GM23338 (cell line): Measurements from ENCODE around the gene SOS1. TPM values are rescaled to one million over a fixed set of nuclear protein-coding genes. Genes with fewer than 3 reads are reported as not detected.

Source experiments
- ATAC-seq: fragments of 200-7000 bp; cut with Tn5 transposase; 3 replicates; pipeline ENCODE4 v1.9.1; 2020
- DNase-seq: peaks from one replicate; pipeline ENCODE4 v3.0.0-alpha.2; 2015; ENCODE audit warnings: low spot score
- H2AFZ ChIP-seq: fragments of 200-600 bp; sonication (generic); 2 replicates; pipeline ENCODE4 v1.8.0; 2016; ENCODE audit warnings: antibody characterized with exemption, mild to moderate bottlenecking, moderate library complexity
- H3F3A ChIP-seq: fragments of 200-600 bp; sonication (generic); replicated peaks from 2 replicates; pipeline ENCODE4 v1.8.0; 2017; ENCODE audit warnings: antibody characterized with exemption, mixed run types, low read depth
- H3K27ac ChIP-seq: fragments of 200-600 bp; sonication (generic); 2 replicates; pipeline ENCODE4 v1.6.1; 2016; ENCODE audit warnings: low read depth
- H3K27me3 ChIP-seq: fragments of 200-600 bp; sonication (generic); 2 replicates; pipeline ENCODE4 v1.8.0; 2016; ENCODE audit warnings: mild to moderate bottlenecking, mixed run types, moderate library complexity; ENCODE audit not compliant: insufficient read depth
- H3K36me3 ChIP-seq: fragments of 200-600 bp; sonication (generic); 2 replicates; pipeline ENCODE4 v1.8.0; 2016; ENCODE audit warnings: mild to moderate bottlenecking; ENCODE audit not compliant: insufficient read depth
- H3K4me1 ChIP-seq: fragments of 200-600 bp; sonication (generic); 2 replicates; pipeline ENCODE4 v1.8.0; 2016; ENCODE audit warnings: mild to moderate bottlenecking, moderate library complexity; ENCODE audit not compliant: insufficient read depth
- H3K4me2 ChIP-seq: fragments of 200-600 bp; sonication (generic); 2 replicates; pipeline ENCODE4 v1.7.1; 2017; ENCODE audit warnings: mixed run types
- H3K4me3 ChIP-seq: fragments of 200-600 bp; sonication (generic); 2 replicates; pipeline ENCODE4 v1.6.1; 2016; ENCODE audit warnings: mixed run types
- H3K79me2 ChIP-seq: fragments of 200-600 bp; sonication (generic); replicated peaks from 2 replicates; pipeline ENCODE4 v1.8.0; 2017; ENCODE audit warnings: mild to moderate bottlenecking; ENCODE audit not compliant: insufficient read depth
- H3K9me2 ChIP-seq: fragments of 200-600 bp; sonication (generic); 2 replicates; pipeline ENCODE4 v1.8.0; 2017; ENCODE audit not compliant: insufficient read depth
- H4K20me1 ChIP-seq: fragments of 200-600 bp; sonication (generic); replicated peaks from 2 replicates; pipeline ENCODE4 v1.8.0; 2017; ENCODE audit warnings: mild to moderate bottlenecking; ENCODE audit not compliant: insufficient read depth
- H3K27ac Mint-ChIP-seq: 2 replicates; pipeline ENCODE4 v1.8.0; 2020; ENCODE audit warnings: inconsistent platforms, mild to moderate bottlenecking, moderate library complexity, mixed read lengths
- H3K27me3 Mint-ChIP-seq: 3 replicates; pipeline ENCODE4 v1.8.0; 2022; ENCODE audit warnings: low read depth, mild to moderate bottlenecking, moderate library complexity, mixed read lengths, inconsistent platforms; ENCODE audit not compliant: insufficient read depth, poor library complexity
- H3K36me3 Mint-ChIP-seq: 3 replicates; pipeline ENCODE4 v1.8.0; 2021; ENCODE audit warnings: low read depth, mild to moderate bottlenecking, inconsistent platforms, moderate library complexity, mixed read lengths
- H3K4me1 Mint-ChIP-seq: 3 replicates; pipeline ENCODE4 v1.8.0; 2020; ENCODE audit warnings: mild to moderate bottlenecking, inconsistent platforms, mixed read lengths
- H3K4me3 Mint-ChIP-seq: 3 replicates; pipeline ENCODE4 v1.8.0; 2021; ENCODE audit warnings: moderate library complexity, mild to moderate bottlenecking, inconsistent platforms, mixed read lengths
- H3K9me3 Mint-ChIP-seq: 3 replicates; pipeline ENCODE4 v1.8.0; 2020; ENCODE audit warnings: moderate library complexity, mild to moderate bottlenecking, inconsistent platforms, mixed read lengths
- CREB1 ChIP-seq: fragments of 250-450 bp; sonication (Bioruptor Pico); IDR thresholded peaks from 2 replicates; pipeline ENCODE4 v1.5.0; 2020; ENCODE audit warnings: low read depth, mild to moderate bottlenecking, moderate library complexity
- ETS1 ChIP-seq: IDR thresholded peaks from 2 replicates; pipeline ENCODE4 v1.6.1; 2016; ENCODE audit warnings: antibody characterized with exemption
- EZH2 ChIP-seq: fragments of 200-600 bp; sonication (generic); IDR thresholded peaks from one replicate; pipeline ENCODE4 v1.8.0; 2017; ENCODE audit warnings: antibody characterized with exemption, mild to moderate bottlenecking, low read depth; ENCODE audit not compliant: unreplicated experiment
- EZH2phosphoT487 ChIP-seq: fragments of 200-600 bp; sonication (generic); IDR thresholded peaks from one replicate; pipeline ENCODE4 v1.8.1; 2018; ENCODE audit warnings: antibody characterized with exemption; ENCODE audit not compliant: unreplicated experiment
- NANOG ChIP-seq: IDR thresholded peaks from 2 replicates; pipeline ENCODE4 v1.6.1; 2016; ENCODE audit warnings: antibody characterized with exemption, borderline replicate concordance
- REST ChIP-seq: IDR thresholded peaks from one replicate; pipeline ENCODE4 v1.6.1; 2018; ENCODE audit warnings: antibody characterized with exemption; ENCODE audit not compliant: unreplicated experiment
- STAT1 ChIP-seq: IDR thresholded peaks from one replicate; pipeline ENCODE4 v1.6.1; 2016; ENCODE audit warnings: antibody characterized with exemption; ENCODE audit not compliant: unreplicated experiment
- ZNF331 ChIP-seq: fragments of 250-450 bp; sonication (Bioruptor Pico); IDR thresholded peaks from 2 replicates; pipeline ENCODE4 v1.5.0; 2020; ENCODE audit warnings: low read depth, mild to moderate bottlenecking, moderate library complexity
- polyA plus RNA-seq: library from polyadenylated mRNA; unstranded; fragments of >200 nt; fragmentation: Nextera tagmentation; extraction: Ambion mirVana; gene quantifications from 2 replicates; pipeline ENCODE4 v1.2.1, GENCODE V29; 2016
- total RNA-seq: library from RNA; depleted of rRNA; stranded (reverse); fragments of >200 nt; shearing (Covaris generic); gene quantifications from 2 replicates; pipeline ENCODE4 v1.2.3, GENCODE V29; 2014
- TF ChIP-seq, protein P1 (sequence below), 2 experiments: fragments of 200-600 bp in 1 of 2; sonication (generic) in 1 of 2; conservative IDR thresholded peaks; 2 replicates each; pipeline versions ENCODE4 v1.5.1 to v1.6.1; 2016 to 2017; ENCODE audit warnings: antibody characterized with exemption in 2 of 2, low read depth in 2 of 2, mild to moderate bottlenecking in 2 of 2, moderate library complexity in 1 of 2
- TF ChIP-seq, protein P2 (sequence below): fragments of 250-450 bp; sonication (Bioruptor Pico); IDR thresholded peaks from 2 replicates; pipeline ENCODE4 v1.5.0; 2020; ENCODE audit warnings: mild to moderate bottlenecking, moderate library complexity

SOS1 gene
- total and polyA plus RNA-seq, 2 experiments from 2014 or later, result 13.4 to 21.9 TPM

- TF ChIP-seq, protein P1, sequence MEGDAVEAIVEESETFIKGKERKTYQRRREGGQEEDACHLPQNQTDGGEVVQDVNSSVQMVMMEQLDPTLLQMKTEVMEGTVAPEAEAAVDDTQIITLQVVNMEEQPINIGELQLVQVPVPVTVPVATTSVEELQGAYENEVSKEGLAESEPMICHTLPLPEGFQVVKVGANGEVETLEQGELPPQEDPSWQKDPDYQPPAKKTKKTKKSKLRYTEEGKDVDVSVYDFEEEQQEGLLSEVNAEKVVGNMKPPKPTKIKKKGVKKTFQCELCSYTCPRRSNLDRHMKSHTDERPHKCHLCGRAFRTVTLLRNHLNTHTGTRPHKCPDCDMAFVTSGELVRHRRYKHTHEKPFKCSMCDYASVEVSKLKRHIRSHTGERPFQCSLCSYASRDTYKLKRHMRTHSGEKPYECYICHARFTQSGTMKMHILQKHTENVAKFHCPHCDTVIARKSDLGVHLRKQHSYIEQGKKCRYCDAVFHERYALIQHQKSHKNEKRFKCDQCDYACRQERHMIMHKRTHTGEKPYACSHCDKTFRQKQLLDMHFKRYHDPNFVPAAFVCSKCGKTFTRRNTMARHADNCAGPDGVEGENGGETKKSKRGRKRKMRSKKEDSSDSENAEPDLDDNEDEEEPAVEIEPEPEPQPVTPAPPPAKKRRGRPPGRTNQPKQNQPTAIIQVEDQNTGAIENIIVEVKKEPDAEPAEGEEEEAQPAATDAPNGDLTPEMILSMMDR (conservative IDR thresholded peaks at IDR 0.05; ENCODE audit: low read depth in 2 of 2), result no peak
- TF ChIP-seq STAT1 (no peak), CREB1 (CRISPR knock-in tag) (no peak), REST (no peak), EZH2 (no peak), NANOG (no peak), ETS1 (no peak), EZH2phosphoT487 (no peak), ZNF331 (no peak)
- TF ChIP-seq, protein P2, sequence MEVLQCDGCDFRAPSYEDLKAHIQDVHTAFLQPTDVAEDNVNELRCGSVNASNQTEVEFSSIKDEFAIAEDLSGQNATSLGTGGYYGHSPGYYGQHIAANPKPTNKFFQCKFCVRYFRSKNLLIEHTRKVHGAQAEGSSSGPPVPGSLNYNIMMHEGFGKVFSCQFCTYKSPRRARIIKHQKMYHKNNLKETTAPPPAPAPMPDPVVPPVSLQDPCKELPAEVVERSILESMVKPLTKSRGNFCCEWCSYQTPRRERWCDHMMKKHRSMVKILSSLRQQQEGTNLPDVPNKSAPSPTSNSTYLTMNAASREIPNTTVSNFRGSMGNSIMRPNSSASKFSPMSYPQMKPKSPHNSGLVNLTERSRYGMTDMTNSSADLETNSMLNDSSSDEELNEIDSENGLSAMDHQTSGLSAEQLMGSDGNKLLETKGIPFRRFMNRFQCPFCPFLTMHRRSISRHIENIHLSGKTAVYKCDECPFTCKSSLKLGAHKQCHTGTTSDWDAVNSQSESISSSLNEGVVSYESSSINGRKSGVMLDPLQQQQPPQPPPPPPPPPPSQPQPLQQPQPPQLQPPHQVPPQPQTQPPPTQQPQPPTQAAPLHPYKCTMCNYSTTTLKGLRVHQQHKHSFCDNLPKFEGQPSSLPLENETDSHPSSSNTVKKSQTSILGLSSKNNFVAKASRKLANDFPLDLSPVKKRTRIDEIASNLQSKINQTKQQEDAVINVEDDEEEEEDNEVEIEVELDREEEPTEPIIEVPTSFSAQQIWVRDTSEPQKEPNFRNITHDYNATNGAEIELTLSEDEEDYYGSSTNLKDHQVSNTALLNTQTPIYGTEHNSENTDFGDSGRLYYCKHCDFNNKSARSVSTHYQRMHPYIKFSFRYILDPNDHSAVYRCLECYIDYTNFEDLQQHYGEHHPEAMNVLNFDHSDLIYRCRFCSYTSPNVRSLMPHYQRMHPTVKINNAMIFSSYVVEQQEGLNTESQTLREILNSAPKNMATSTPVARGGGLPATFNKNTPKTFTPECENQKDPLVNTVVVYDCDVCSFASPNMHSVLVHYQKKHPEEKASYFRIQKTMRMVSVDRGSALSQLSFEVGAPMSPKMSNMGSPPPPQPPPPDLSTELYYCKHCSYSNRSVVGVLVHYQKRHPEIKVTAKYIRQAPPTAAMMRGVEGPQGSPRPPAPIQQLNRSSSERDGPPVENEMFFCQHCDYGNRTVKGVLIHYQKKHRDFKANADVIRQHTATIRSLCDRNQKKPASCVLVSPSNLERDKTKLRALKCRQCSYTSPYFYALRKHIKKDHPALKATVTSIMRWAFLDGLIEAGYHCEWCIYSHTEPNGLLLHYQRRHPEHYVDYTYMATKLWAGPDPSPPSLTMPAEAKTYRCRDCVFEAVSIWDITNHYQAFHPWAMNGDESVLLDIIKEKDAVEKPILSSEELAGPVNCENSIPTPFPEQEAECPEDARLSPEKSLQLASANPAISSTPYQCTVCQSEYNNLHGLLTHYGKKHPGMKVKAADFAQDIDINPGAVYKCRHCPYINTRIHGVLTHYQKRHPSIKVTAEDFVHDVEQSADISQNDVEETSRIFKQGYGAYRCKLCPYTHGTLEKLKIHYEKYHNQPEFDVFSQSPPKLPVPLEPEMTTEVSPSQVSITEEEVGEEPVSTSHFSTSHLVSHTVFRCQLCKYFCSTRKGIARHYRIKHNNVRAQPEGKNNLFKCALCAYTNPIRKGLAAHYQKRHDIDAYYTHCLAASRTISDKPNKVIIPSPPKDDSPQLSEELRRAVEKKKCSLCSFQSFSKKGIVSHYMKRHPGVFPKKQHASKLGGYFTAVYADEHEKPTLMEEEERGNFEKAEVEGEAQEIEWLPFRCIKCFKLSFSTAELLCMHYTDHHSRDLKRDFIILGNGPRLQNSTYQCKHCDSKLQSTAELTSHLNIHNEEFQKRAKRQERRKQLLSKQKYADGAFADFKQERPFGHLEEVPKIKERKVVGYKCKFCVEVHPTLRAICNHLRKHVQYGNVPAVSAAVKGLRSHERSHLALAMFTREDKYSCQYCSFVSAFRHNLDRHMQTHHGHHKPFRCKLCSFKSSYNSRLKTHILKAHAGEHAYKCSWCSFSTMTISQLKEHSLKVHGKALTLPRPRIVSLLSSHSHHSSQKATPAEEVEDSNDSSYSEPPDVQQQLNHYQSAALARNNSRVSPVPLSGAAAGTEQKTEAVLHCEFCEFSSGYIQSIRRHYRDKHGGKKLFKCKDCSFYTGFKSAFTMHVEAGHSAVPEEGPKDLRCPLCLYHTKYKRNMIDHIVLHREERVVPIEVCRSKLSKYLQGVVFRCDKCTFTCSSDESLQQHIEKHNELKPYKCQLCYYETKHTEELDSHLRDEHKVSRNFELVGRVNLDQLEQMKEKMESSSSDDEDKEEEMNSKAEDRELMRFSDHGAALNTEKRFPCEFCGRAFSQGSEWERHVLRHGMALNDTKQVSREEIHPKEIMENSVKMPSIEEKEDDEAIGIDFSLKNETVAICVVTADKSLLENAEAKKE (CRISPR knock-in tag), result no peak
- no peaks in the 10 kb centered on the region for H3K27me3 ChIP-seq
- H3K79me2 ChIP-seq, result peaks cover 98% of the 10 kb centered on the region
- no peaks in the 10 kb centered on the region for H3F3A ChIP-seq
- peaks cover 21% of the 10 kb centered on the region for H3K4me1 Mint-ChIP-seq
- no peak overlapping the region for H3K27ac Mint-ChIP-seq
- ATAC-seq, result peak; percentile 38
- H4K20me1 ChIP-seq, result peaks cover 14% of the 10 kb centered on the region; the same call in 1 of the 2 replicates
- H3K4me3 Mint-ChIP-seq, result no peak overlapping the region
- H3K36me3 Mint-ChIP-seq, result no peaks in the 10 kb centered on the region; the same call in 1 of the 3 replicates
- H3K9me3 Mint-ChIP-seq, result no peaks in the 10 kb centered on the region
- H3K4me2 ChIP-seq, result no peak overlapping the region
- H3K27ac ChIP-seq, result no peak overlapping the region
- H2AFZ ChIP-seq, result no peak overlapping the region
- H3K4me1 ChIP-seq, result peaks cover 22% of the 10 kb centered on the region
- no peaks in the 10 kb centered on the region for H3K36me3 ChIP-seq
- H3K4me3 ChIP-seq, result no peak overlapping the region
- no peaks in the 10 kb centered on the region for H3K9me2 ChIP-seq
- DNase-seq, result no peak
- peaks cover 2% of the 10 kb centered on the region for H3K27me3 Mint-ChIP-seq
Measured at GRCh38 chr2:39093218-39093898, 27.5 kb downstream of the SOS1 start.
